Neural progenitor cell (in vitro differentiated cells): ENCODE data around the gene DVL1. TPM values are rescaled to one million over a fixed set of nuclear protein-coding genes. Genes with fewer than 3 reads are reported as not detected.

ENCODE experiments used
- DNase-seq: peaks from one replicate; pipeline ENCODE4 v3.0.0-alpha.2; 2016; ENCODE audit warnings: low spot score
- H2AFZ ChIP-seq: fragments of 200-600 bp; sonication (generic); replicated peaks from 2 replicates; pipeline ENCODE4 v1.6.1; 2016; ENCODE audit warnings: antibody characterized with exemption
- H3F3A ChIP-seq: fragments of 200-600 bp; sonication (generic); 2 replicates; pipeline ENCODE4 v1.6.1; 2016; ENCODE audit warnings: antibody characterized with exemption, low read depth
- H3K27ac ChIP-seq: fragments of 200-600 bp; sonication (generic); 2 replicates; pipeline ENCODE4 v1.5.1; 2016; ENCODE audit warnings: mild to moderate bottlenecking
- H3K27me3 ChIP-seq: fragments of 200-600 bp; sonication (generic); 2 replicates; pipeline ENCODE4 v1.6.1; 2016; ENCODE audit warnings: mild to moderate bottlenecking, moderate library complexity
- H3K36me3 ChIP-seq: fragments of 200-600 bp; sonication (generic); 2 replicates; pipeline ENCODE4 v1.5.1; 2016
- H3K4me1 ChIP-seq: fragments of 200-600 bp; sonication (generic); 2 replicates; pipeline ENCODE4 v1.6.1; 2016; ENCODE audit warnings: mixed run types
- H3K4me2 ChIP-seq: fragments of 200-600 bp; sonication (generic); 2 replicates; pipeline ENCODE4 v1.6.1; 2016
- H3K4me3 ChIP-seq: fragments of 200-600 bp; sonication (generic); 2 replicates; pipeline ENCODE4 v1.5.1; 2016
- H3K79me2 ChIP-seq: fragments of 200-600 bp; sonication (generic); 2 replicates; pipeline ENCODE4 v1.6.1; 2016; ENCODE audit warnings: low read depth
- H3K9ac ChIP-seq: fragments of 200-600 bp; sonication (generic); 2 replicates; pipeline ENCODE4 v1.6.1; 2016
- H3K9me3 ChIP-seq: fragments of 200-600 bp; sonication (generic); 2 replicates; pipeline ENCODE4 v1.5.1; 2016; ENCODE audit warnings: low read depth
- H4K20me1 ChIP-seq: fragments of 200-600 bp; sonication (generic); 2 replicates; pipeline ENCODE4 v1.6.1; 2016; ENCODE audit warnings: low read depth
- H3K27ac Mint-ChIP-seq: 3 replicates; pipeline ENCODE4 v1.8.0; 2021; ENCODE audit warnings: mixed read lengths
- H3K27me3 Mint-ChIP-seq: 2 replicates; pipeline ENCODE4 v1.8.0; 2022; ENCODE audit warnings: low read depth, mild to moderate bottlenecking, inconsistent platforms, moderate library complexity, mixed read lengths; ENCODE audit not compliant: insufficient read depth
- H3K36me3 Mint-ChIP-seq: 3 replicates; pipeline ENCODE4 v1.8.0; 2021; ENCODE audit warnings: mixed read lengths
- H3K4me1 Mint-ChIP-seq: 3 replicates; pipeline ENCODE4 v1.8.0; 2021; ENCODE audit warnings: mixed read lengths
- H3K4me3 Mint-ChIP-seq: 3 replicates; pipeline ENCODE4 v1.8.0; 2021; ENCODE audit warnings: mild to moderate bottlenecking, moderate library complexity, mixed read lengths
- H3K9me3 Mint-ChIP-seq: 3 replicates; pipeline ENCODE4 v1.8.0; 2020; ENCODE audit warnings: mixed read lengths
- EZH2 ChIP-seq: fragments of 200-600 bp; sonication (generic); IDR thresholded peaks from 2 replicates; pipeline ENCODE4 v1.6.1; 2017; ENCODE audit warnings: antibody characterized with exemption, mild to moderate bottlenecking, moderate library complexity
- EZH2phosphoT487 ChIP-seq: fragments of 200-600 bp; sonication (generic); IDR thresholded peaks from 2 replicates; pipeline ENCODE4 v1.6.1; 2017; ENCODE audit warnings: antibody characterized with exemption
- total RNA-seq: library from RNA; depleted of rRNA; stranded (reverse); fragments of >200 nt; gene quantifications from 2 replicates; pipeline ENCODE4 v1.2.3, GENCODE V29; 2015; ENCODE audit warnings: low replicate concordance
- TF ChIP-seq, protein P1 (sequence below): fragments of 200-600 bp; sonication (generic); IDR thresholded peaks from 2 replicates; pipeline ENCODE4 v1.5.1; 2017; ENCODE audit warnings: antibody characterized with exemption, mild to moderate bottlenecking

Gene DVL1
- total RNA-seq, 1 donor from 2014 or later: 14.5 TPM

- peaks cover 2% of the 10 kb centered on the region for H3K27me3 Mint-ChIP-seq
- Histone ChIP-seq H3F3A (peaks cover 31% of the 10 kb centered on the region), H3K4me2 (no peak overlapping the region), H3K9me3 (no peaks in the 10 kb centered on the region), H2AFZ (no peak overlapping the region), H3K27me3 (no peaks in the 10 kb centered on the region), H3K4me1 (peaks cover 2% of the 10 kb centered on the region), H3K27ac (no peak overlapping the region), H4K20me1 (peaks cover 10% of the 10 kb centered on the region), H3K36me3 (peaks cover 35% of the 10 kb centered on the region), H3K4me3 (no peak overlapping the region), H3K79me2 (peaks cover 55% of the 10 kb centered on the region), H3K9ac (no peak overlapping the region)
- TF ChIP-seq, protein P1, sequence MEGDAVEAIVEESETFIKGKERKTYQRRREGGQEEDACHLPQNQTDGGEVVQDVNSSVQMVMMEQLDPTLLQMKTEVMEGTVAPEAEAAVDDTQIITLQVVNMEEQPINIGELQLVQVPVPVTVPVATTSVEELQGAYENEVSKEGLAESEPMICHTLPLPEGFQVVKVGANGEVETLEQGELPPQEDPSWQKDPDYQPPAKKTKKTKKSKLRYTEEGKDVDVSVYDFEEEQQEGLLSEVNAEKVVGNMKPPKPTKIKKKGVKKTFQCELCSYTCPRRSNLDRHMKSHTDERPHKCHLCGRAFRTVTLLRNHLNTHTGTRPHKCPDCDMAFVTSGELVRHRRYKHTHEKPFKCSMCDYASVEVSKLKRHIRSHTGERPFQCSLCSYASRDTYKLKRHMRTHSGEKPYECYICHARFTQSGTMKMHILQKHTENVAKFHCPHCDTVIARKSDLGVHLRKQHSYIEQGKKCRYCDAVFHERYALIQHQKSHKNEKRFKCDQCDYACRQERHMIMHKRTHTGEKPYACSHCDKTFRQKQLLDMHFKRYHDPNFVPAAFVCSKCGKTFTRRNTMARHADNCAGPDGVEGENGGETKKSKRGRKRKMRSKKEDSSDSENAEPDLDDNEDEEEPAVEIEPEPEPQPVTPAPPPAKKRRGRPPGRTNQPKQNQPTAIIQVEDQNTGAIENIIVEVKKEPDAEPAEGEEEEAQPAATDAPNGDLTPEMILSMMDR: no peak
- no peak for TF ChIP-seq EZH2
- no peak for TF ChIP-seq EZH2phosphoT487
- no peaks in the 10 kb centered on the region for H3K9me3 Mint-ChIP-seq
- H3K4me3 Mint-ChIP-seq: no peak overlapping the region
- peaks cover 40% of the 10 kb centered on the region for H3K36me3 Mint-ChIP-seq
- no peak overlapping the region for H3K27ac Mint-ChIP-seq
- peaks cover under 1% of the 10 kb centered on the region for H3K4me1 Mint-ChIP-seq
- no peak for DNase-seq
Measured at GRCh38 chr1:1393014-1393413, 43.8 kb upstream of the DVL1 start.

DNA sequence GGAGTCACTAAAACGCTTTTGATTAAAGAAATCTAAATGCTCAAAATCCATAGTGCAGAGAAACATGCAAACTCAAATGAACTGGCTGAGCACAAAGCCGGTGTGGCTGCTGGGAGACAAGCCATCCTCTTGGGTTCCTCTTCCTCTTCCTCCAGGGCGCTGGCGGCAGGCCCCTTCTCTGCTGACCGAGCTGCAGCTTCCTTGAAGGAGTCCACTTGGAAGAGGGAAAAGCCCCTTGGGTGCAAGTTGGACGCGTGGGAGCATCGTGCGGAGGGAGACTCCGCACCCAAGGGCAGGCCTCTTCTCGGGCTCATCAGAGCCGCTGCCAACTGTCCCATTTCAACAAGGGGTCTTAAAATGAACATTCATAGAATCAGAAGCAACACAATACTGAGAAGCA is 42.0 kb upstream of the DVL1 start:
- peaks cover 35% of the 10 kb centered on the region for H3K36me3 ChIP-seq
- H4K20me1 ChIP-seq: peaks cover 10% of the 10 kb centered on the region
- H2AFZ ChIP-seq: no peak overlapping the region
- no peaks in the 10 kb centered on the region for H3K27me3 ChIP-seq
- peaks cover 38% of the 10 kb centered on the region for H3K79me2 ChIP-seq
- H3K4me2 ChIP-seq: no peak overlapping the region
- Mint-ChIP-seq H3K27me3 (peaks cover 2% of the 10 kb centered on the region), H3K9me3 (no peaks in the 10 kb centered on the region), H3K4me1 (peaks cover 3% of the 10 kb centered on the region), H3K27ac (no peak overlapping the region), H3K36me3 (peaks cover 48% of the 10 kb centered on the region), H3K4me3 (no peak overlapping the region)
- no peak overlapping the region for H3K9ac ChIP-seq
- peaks cover 27% of the 10 kb centered on the region for H3F3A ChIP-seq
- TF ChIP-seq EZH2phosphoT487 (no peak), EZH2 (no peak)
- TF ChIP-seq, protein P1: no peak
- no peaks in the 10 kb centered on the region for H3K9me3 ChIP-seq
- no peaks in the 10 kb centered on the region for H3K4me1 ChIP-seq
- H3K27ac ChIP-seq: no peak overlapping the region
- no peak overlapping the region for H3K4me3 ChIP-seq
- no peak for DNase-seq

DNA sequence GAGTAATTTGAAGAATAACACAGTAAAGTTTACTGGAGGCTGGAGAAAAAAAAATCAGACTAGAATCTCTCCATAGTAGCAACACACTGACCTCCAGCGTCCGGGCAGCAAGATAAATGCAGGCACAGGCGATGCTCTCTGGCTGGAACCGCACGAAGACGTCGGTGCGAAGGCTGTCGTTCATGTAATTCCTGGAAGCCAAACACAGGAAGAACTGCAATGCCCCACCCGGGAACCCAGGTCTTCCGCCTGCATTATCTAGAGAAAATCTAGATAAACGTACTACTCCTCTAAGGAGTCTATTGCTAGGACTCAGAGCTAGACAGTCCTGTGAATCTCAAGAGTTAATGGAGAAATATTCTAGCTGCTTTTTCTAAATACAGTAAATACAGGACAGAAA is 41.5 kb upstream of the DVL1 start:
- no peak overlapping the region for H3K4me3 Mint-ChIP-seq

More for the DNA sequence above, 41.5 kb upstream of the DVL1 start:
- no peak for TF ChIP-seq EZH2
- TF ChIP-seq EZH2phosphoT487: no peak
- TF ChIP-seq, protein P1: no peak
- Histone ChIP-seq H3K79me2 (peaks cover 32% of the 10 kb centered on the region), H3K36me3 (peaks cover 35% of the 10 kb centered on the region), H3K27me3 (no peaks in the 10 kb centered on the region), H3K4me2 (no peak overlapping the region), H3K27ac (no peak overlapping the region), H4K20me1 (peaks cover 9% of the 10 kb centered on the region), H3K4me1 (no peaks in the 10 kb centered on the region), H3K4me3 (no peak overlapping the region), H3F3A (peaks cover 27% of the 10 kb centered on the region), H2AFZ (no peak overlapping the region), H3K9me3 (no peaks in the 10 kb centered on the region), H3K9ac (no peak overlapping the region)
- DNase-seq: no peak
- Mint-ChIP-seq H3K27me3 (peaks cover 2% of the 10 kb centered on the region), H3K27ac (no peak overlapping the region), H3K4me1 (peaks cover 3% of the 10 kb centered on the region), H3K36me3 (peaks cover 48% of the 10 kb centered on the region), H3K9me3 (no peaks in the 10 kb centered on the region)
